VCaP (cell line): ENCODE results near the gene SLC12A8.

ENCODE experiments used
- H3K27ac ChIP-seq: fragments of 450-650 bp; 2 replicates; pipeline ENCODE4 v1.5.1; 2017
- TF ChIP-seq, protein P1 (sequence below): fragments of 450-650 bp; conservative IDR thresholded peaks from 2 replicates; pipeline ENCODE4 v1.5.1; 2017; ENCODE audit warnings: mild to moderate bottlenecking, moderate library complexity

SLC12A8 gene

DNA sequence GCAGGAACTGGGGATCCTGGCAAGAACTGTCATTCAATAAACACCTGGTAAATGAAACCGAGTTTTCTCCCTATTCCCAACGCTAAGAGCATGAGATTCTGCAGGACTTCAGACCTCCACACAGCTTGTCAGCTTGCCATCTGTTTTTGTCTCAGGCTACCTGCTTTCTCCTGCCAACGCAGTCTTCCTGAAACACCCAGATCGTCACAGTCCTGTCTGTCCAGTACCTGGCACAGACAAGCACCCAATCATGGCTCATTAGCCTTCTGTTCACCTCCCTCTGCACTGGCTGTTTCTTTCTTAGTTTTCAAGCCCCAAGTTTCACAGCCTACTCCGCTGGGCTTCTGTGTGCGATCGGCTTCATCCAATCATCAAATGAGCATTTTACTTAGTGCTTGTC is 5.0 kb downstream of the SLC12A8 start:
- H3K27ac ChIP-seq = peak overlapping the region; percentile 74
- TF ChIP-seq, protein P1, sequence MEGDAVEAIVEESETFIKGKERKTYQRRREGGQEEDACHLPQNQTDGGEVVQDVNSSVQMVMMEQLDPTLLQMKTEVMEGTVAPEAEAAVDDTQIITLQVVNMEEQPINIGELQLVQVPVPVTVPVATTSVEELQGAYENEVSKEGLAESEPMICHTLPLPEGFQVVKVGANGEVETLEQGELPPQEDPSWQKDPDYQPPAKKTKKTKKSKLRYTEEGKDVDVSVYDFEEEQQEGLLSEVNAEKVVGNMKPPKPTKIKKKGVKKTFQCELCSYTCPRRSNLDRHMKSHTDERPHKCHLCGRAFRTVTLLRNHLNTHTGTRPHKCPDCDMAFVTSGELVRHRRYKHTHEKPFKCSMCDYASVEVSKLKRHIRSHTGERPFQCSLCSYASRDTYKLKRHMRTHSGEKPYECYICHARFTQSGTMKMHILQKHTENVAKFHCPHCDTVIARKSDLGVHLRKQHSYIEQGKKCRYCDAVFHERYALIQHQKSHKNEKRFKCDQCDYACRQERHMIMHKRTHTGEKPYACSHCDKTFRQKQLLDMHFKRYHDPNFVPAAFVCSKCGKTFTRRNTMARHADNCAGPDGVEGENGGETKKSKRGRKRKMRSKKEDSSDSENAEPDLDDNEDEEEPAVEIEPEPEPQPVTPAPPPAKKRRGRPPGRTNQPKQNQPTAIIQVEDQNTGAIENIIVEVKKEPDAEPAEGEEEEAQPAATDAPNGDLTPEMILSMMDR = no peak

DNA sequence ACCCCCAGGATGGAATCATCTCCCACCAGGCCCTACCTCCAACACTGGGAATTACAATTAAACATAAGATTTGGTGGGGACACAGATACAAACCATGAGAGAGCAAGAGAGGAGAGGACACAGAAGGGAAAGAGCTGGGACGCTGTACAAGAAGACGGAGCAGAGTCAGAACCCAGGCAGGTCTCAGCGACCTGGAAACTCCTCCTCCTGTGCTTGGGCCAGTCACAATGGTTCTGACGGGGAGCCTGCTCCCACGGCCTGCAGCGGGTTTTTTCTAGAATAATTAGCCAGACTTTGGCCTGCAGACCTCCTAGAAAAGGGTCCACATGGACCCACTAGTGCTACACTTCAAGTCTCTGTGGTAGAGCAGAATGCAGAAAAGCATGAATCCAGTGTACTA is 5.6 kb downstream of the SLC12A8 start:
- H3K27ac ChIP-seq = peak overlapping the region; percentile 74
- TF ChIP-seq, protein P1 = no peak

DNA sequence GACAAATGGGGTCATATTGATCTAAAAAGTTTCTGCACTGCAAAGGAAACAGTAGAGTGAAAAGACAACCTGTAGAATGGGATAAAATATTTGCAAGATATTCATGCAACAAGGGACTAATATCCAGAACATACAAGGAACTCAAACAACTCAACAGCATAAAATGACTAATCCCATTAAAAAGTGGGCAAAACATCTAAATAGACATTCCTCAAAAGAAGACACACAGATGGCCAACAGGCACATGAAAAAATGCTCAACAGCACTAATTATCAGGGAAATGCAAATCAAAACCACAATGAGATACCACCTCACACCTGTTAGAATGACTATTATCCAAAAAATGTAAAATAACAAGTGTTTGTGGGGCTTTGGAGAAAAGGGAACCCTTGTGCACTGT is 8.8 kb downstream of the SLC12A8 start:
- H3K27ac ChIP-seq = no peak overlapping the region
- TF ChIP-seq, protein P1 = no peak

DNA sequence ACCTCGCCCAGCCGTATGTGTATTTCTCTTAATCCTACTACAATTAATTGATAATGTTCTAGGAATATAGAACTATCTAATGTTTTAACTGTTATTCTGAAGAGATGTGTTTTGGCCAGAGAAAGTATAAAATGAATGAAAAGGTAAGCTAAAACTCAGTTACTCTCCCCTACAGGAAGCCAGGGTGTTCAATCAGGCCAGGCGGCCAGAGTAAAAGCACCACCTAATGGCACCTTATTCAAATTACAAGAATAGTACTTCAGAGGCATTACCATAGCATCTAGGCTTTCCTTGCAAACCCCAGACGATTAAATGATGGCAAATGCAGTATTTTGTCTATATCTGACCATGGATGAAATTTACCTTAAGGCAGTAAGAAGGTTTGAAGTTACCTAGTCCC is 10.4 kb downstream of the SLC12A8 start:
- TF ChIP-seq, protein P1 = peak; percentile 31; the same call in 1 of the 2 replicates
- no peak overlapping the region for H3K27ac ChIP-seq

DNA sequence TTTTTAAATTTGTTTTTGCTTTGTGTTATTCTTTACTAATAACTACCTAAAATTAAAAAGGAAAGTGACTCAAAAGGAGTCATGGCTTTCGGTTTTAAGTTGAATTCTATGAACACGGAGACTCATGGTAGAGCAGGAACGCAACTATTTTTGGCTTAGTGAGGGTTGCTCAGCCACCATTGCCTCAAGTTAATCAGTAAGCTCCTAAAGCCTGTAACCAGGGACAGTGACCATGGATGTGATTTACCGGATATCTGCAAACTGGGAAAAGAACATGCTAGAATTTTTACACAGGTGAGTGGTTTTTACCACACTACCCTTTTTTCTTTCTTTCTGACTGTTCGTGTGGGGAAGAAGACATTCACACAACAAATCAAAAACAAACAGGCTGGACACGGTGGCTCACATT is 11.8 kb downstream of the SLC12A8 start:
- TF ChIP-seq, protein P1 = no peak
- H3K27ac ChIP-seq = no peak overlapping the region

DNA sequence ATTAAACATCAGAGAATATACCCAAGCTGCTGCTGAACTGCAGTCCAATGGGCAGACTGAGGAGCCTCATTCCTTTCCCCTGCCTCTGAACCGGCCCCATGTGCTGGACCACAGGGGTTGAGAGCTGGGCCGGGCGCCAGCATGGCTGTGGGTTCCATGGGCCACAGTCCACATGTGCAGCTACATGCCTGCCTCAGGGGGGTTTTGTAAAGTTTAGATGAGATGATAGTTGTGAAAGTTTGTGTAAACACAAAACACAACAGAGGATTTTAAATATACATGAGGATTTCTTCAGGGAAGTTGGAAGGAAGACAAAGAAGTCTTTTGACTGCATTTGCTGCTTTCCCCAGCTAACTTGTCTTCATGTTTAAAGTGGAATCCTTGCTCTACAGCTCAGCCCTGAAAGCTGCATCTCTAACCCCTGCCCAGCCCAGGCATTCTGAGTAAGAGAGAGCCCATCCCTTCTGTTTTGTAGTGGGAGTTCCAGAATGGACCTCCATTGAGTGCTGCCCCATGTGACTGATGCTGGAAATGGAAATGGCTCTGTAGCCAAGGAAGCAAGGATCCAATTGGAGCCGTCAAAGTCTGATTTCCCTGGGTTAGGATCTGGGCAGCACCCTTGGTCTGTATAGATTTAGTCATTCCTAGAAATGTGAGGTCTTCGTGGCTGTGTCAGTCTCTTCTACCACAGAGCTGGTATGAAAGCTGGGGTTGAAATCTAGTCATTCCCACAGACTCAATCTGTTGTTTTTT is 17.5 kb downstream of the SLC12A8 start:
- TF ChIP-seq, protein P1 = no peak
- no peak overlapping the region for H3K27ac ChIP-seq

DNA sequence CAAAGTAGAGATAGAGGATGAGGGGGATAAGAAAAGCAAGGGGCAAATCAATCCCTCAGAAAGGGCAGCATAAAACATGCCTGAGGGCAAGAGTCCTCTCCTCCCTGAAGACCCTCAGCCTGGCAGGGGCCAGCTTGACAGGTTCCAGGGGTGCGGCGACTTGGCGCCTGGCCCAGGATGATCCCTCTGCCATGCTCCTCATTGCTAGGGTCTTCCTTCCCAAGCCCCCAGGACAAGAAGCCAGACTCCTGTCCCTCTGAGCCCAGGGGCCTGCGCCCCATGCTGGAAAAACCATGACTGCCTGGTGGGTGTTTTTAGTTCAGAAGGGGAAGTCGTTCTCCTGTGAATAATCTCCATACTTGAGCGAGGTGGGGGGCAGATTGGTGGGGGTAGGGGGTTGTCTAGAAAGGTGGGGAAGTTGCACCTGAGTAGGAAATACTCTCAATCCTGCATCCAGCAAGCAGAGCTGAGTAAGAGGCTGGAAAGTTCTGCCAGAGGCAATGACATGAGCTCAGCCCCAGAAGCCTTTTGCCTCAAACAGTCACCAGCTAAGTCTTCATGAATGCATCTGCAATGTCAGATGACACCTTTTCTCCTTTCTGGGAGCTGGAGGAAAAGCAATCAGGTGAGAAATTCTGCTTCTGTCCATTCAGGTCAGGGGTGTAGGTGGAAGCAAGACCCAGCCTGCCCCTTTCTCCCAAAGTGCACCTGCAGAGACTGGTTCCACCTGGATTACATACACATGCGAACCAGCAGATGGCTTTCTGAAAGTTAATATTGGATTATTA is 18.3 kb downstream of the SLC12A8 start:
- no peak overlapping the region for H3K27ac ChIP-seq
- TF ChIP-seq, protein P1 = no peak
